HepG2 (cell line): ENCODE results near the gene DPEP3. TPM values are rescaled to one million over a fixed set of nuclear protein-coding genes. Genes with fewer than 3 reads are reported as not detected.

Experiments used
- ARNT2 ChIP-seq: sonication (generic); formaldehyde crosslinking; IDR thresholded peaks from 2 replicates; pipeline ENCODE4 v1.8.0; 2022; ENCODE audit warnings: mild to moderate bottlenecking, low read depth, missing genetic modification reagents, moderate library complexity
- CBX1 ChIP-seq: IDR thresholded peaks from one replicate; pipeline ENCODE4 v1.6.1; 2016; ENCODE audit warnings: antibody characterized with exemption, low read depth
- FOXJ3 ChIP-seq: sonication (generic); formaldehyde crosslinking; IDR thresholded peaks from 2 replicates; pipeline ENCODE4 v1.4.0; 2020; ENCODE audit warnings: missing genetic modification reagents, mild to moderate bottlenecking, borderline replicate concordance
- HIVEP1 ChIP-seq: sonication (generic); formaldehyde crosslinking; IDR thresholded peaks from 2 replicates; pipeline ENCODE4 v1.4.0; 2020; ENCODE audit warnings: mild to moderate bottlenecking, missing genetic modification reagents
- MAFF ChIP-seq: IDR thresholded peaks from 2 replicates; pipeline ENCODE4 v1.6.1; 2011; ENCODE audit warnings: low read depth, low read length, improper control_type of control experiment
- MEIS2 ChIP-seq: sonication (generic); formaldehyde crosslinking; IDR thresholded peaks from 2 replicates; pipeline ENCODE4 v1.9.0; 2021; ENCODE audit warnings: mild to moderate bottlenecking, missing genetic modification reagents
- MLLT10 ChIP-seq: sonication (generic); formaldehyde crosslinking; IDR thresholded peaks from 2 replicates; pipeline ENCODE4 v1.4.0; 2020; ENCODE audit warnings: missing genetic modification reagents
- MZF1 ChIP-seq: sonication (generic); formaldehyde crosslinking; IDR thresholded peaks from 2 replicates; pipeline ENCODE4 v1.8.1; 2023; ENCODE audit warnings: mild to moderate bottlenecking, missing genetic modification reagents, borderline replicate concordance
- POGZ ChIP-seq: sonication (generic); formaldehyde crosslinking; IDR thresholded peaks from 2 replicates; pipeline ENCODE4 v1.4.0; 2020; ENCODE audit warnings: mild to moderate bottlenecking, missing genetic modification reagents
- PRMT3 ChIP-seq: sonication (generic); formaldehyde crosslinking; IDR thresholded peaks from 2 replicates; pipeline ENCODE4 v1.8.1; 2022; ENCODE audit warnings: low read depth, mild to moderate bottlenecking, moderate library complexity, missing genetic modification reagents, borderline replicate concordance
- RBFOX2 ChIP-seq: fragments of 200-400 bp; formaldehyde crosslinking; IDR thresholded peaks from 2 replicates; pipeline ENCODE4 v1.6.1; 2017; ENCODE audit warnings: low read depth, mild to moderate bottlenecking, low read length
- REST ChIP-seq, 2 experiments: IDR thresholded peaks; 2 replicates each; pipeline ENCODE4 v1.6.1; 2011 to 2012; ENCODE audit warnings: low read length in 2 of 2, borderline replicate concordance in 1 of 2, low read depth in 1 of 2, mild to moderate bottlenecking in 1 of 2, moderate library complexity in 1 of 2
- SATB2 ChIP-seq: sonication (generic); formaldehyde crosslinking; IDR thresholded peaks from 2 replicates; pipeline ENCODE4 v1.5.0; 2020; ENCODE audit warnings: missing genetic modification reagents
- SOX6 ChIP-seq, 2 experiments: fragments of 450-650 bp in 1 of 2; sonication (generic) in 1 of 2; formaldehyde crosslinking in 1 of 2; IDR thresholded peaks; 2 replicates each; pipeline versions ENCODE4 v1.4.0 to v1.6.1; 2017 to 2020; ENCODE audit warnings: antibody characterized with exemption in 1 of 2, mild to moderate bottlenecking in 1 of 2, missing genetic modification reagents in 1 of 2
- SP2 ChIP-seq: sonication (generic); formaldehyde crosslinking; IDR thresholded peaks from 2 replicates; pipeline ENCODE4 v1.5.1; 2020; ENCODE audit warnings: mild to moderate bottlenecking, missing genetic modification reagents
- SRF ChIP-seq: IDR thresholded peaks from 2 replicates; pipeline ENCODE4 v1.6.1; 2011; ENCODE audit warnings: mild to moderate bottlenecking, low read depth, low read length, moderate library complexity
- TBX2 ChIP-seq: sonication (generic); formaldehyde crosslinking; IDR thresholded peaks from 2 replicates; pipeline ENCODE4 v1.5.0; 2020; ENCODE audit warnings: missing genetic modification reagents, mild to moderate bottlenecking, borderline replicate concordance
- THAP7 ChIP-seq: sonication (generic); formaldehyde crosslinking; IDR thresholded peaks from 2 replicates; pipeline ENCODE4 v1.8.1; 2023; ENCODE audit warnings: mild to moderate bottlenecking, missing genetic modification reagents
- ZBTB38 ChIP-seq: sonication (generic); formaldehyde crosslinking; IDR thresholded peaks from 2 replicates; pipeline ENCODE4 v1.5.1; 2020; ENCODE audit warnings: mild to moderate bottlenecking, missing genetic modification reagents
- ZMYM3 ChIP-seq: sonication (generic); formaldehyde crosslinking; IDR thresholded peaks from 2 replicates; pipeline ENCODE4 v1.5.1; 2020; ENCODE audit warnings: mild to moderate bottlenecking, missing genetic modification reagents
- ZNF501 ChIP-seq: sonication (generic); formaldehyde crosslinking; IDR thresholded peaks from 2 replicates; pipeline ENCODE4 v1.5.1; 2020; ENCODE audit warnings: mild to moderate bottlenecking, moderate library complexity, missing genetic modification reagents
- ZNF562 ChIP-seq: sonication (generic); formaldehyde crosslinking; IDR thresholded peaks from 2 replicates; pipeline ENCODE4 v1.8.0; 2022; ENCODE audit warnings: missing genetic modification reagents, borderline replicate concordance
- ZNF577 ChIP-seq: sonication (generic); formaldehyde crosslinking; IDR thresholded peaks from 2 replicates; pipeline ENCODE4 v1.4.0; 2020; ENCODE audit warnings: mild to moderate bottlenecking, low read depth, missing genetic modification reagents, borderline replicate concordance
- ZNF615 ChIP-seq: sonication (generic); formaldehyde crosslinking; IDR thresholded peaks from 2 replicates; pipeline ENCODE4 v1.5.0; 2020; ENCODE audit warnings: mild to moderate bottlenecking, missing genetic modification reagents, borderline replicate concordance
- ZSCAN20 ChIP-seq: sonication (generic); formaldehyde crosslinking; IDR thresholded peaks from 2 replicates; pipeline ENCODE4 v1.4.0; 2020; ENCODE audit warnings: missing genetic modification reagents, mild to moderate bottlenecking, borderline replicate concordance
- ZSCAN31 ChIP-seq: sonication (generic); formaldehyde crosslinking; IDR thresholded peaks from 2 replicates; pipeline ENCODE4 v1.5.0; 2020; ENCODE audit warnings: low read depth, mild to moderate bottlenecking, missing genetic modification reagents
- polyA plus RNA-seq, 8 experiments: library from polyadenylated mRNA; depleted of rRNA in 3 of 8; stranded (reverse) in 7 of 8; unstranded in 1 of 8; fragments of >200 nt; fragmentation: Illumina TruSeq in 4 of 8; extraction: Trizol in 4 of 8; gene quantifications; 2 replicates each; pipeline versions ENCODE4 v1.2.1 to v1.2.3, GENCODE V29; 2011 to 2016; ENCODE audit warnings: low read depth in 4 of 8, missing spikeins in 1 of 8, mixed read lengths in 1 of 8; ENCODE audit not compliant: insufficient read depth in 1 of 8
- total RNA-seq, 5 experiments: library from RNA; depleted of rRNA; stranded (reverse); fragments of >200 nt; fragmentation: Illumina TruSeq; extraction: Trizol; gene quantifications; 2 replicates each; pipeline ENCODE4 v1.2.3, GENCODE V29; 2016; ENCODE audit warnings: low read depth in 1 of 5

Gene DPEP3
- total and polyA plus RNA-seq, 2 of the 13 experiments (the other 11 are each of a cell fraction or from before 2014, with no cell fraction given): not detected

GRCh38 chr16:67966549-67967182, 13.6 kb downstream of the DPEP3 start (continued):
- TF ChIP-seq FOXJ3 (CRISPR knock-in tag): no peak
- no peak for TF ChIP-seq REST (IDR thresholded peaks at IDR 0.05; ENCODE audit: borderline replicate concordance in 1 of 2, low read depth in 1 of 2, low read length in 2 of 2)
- no peak for TF ChIP-seq MEIS2 (CRISPR knock-in tag)
- TF ChIP-seq ARNT2 (CRISPR knock-in tag): no peak
- peak; percentile 18; the same call in 1 of the 2 replicates for TF ChIP-seq ZBTB38
- TF ChIP-seq SOX6 (IDR thresholded peaks at IDR 0.05): no peak
- TF ChIP-seq SOX6 (CRISPR knock-in tag; IDR thresholded peaks at IDR 0.05): no peak
- no peak for TF ChIP-seq POGZ (CRISPR knock-in tag)
- TF ChIP-seq MZF1: 0 out of 2 replicates have a peak, but pooled peaks have one; percentile 80
- no peak for TF ChIP-seq SP2 (CRISPR knock-in tag)
- TF ChIP-seq SATB2 (CRISPR knock-in tag): no peak
- TF ChIP-seq ZSCAN31 (CRISPR knock-in tag): no peak; the same call in 1 of the 2 replicates
- TF ChIP-seq ZNF577 (CRISPR knock-in tag): no peak
- no peak for TF ChIP-seq ZMYM3
- TF ChIP-seq ZSCAN20 (CRISPR knock-in tag): no peak
- TF ChIP-seq ZNF501 (CRISPR knock-in tag): peak; percentile 46; the same call in 1 of the 2 replicates
- no peak for TF ChIP-seq ZNF615 (CRISPR knock-in tag)
- TF ChIP-seq CBX1: no peak
- no peak for TF ChIP-seq SRF
- 0 out of 2 replicates have a peak, but pooled peaks have one; percentile 72 for TF ChIP-seq THAP7 (CRISPR knock-in tag)
- no peak for TF ChIP-seq RBFOX2
- no peak for TF ChIP-seq PRMT3 (CRISPR knock-in tag)
- no peak for TF ChIP-seq HIVEP1
- peak; percentile 40; the same call in 1 of the 2 replicates for TF ChIP-seq TBX2 (CRISPR knock-in tag)
- TF ChIP-seq MLLT10: no peak
- TF ChIP-seq MAFF: no peak
- no peak for TF ChIP-seq ZNF562 (CRISPR knock-in tag)
